Natural killer cell treated with Interleukin-12 subunit alpha and Interleukin-12 subunit beta and Interleukin-15 and Interleukin-18, amount 100 ng/mL, for 72 hours (primary cell): ENCODE data around the gene FCRL6. TPM values are rescaled to one million over a fixed set of nuclear protein-coding genes. Genes with fewer than 3 reads are reported as not detected.

ENCODE experiments used
- ATAC-seq, 2 donors: fragments of 150-1000 bp; cut with Tn5 transposase in 1 of 2; sonication (Bioruptor Pico), chemical (Tn5 transposase) in 1 of 2; 2 replicates each; pipeline ENCODE4 v1.10.0; 2021
- DNase-seq: peaks from one replicate; pipeline ENCODE4 v3.0.0; 2022; ENCODE audit warnings: low spot score
- H3K27ac Mint-ChIP-seq, 2 donors: 1 replicate in 1 of 2; 2 replicates in 1 of 2; pipeline ENCODE4 v1.8.0; 2022; ENCODE audit warnings: mixed read lengths in 2 of 2, mild to moderate bottlenecking in 1 of 2, moderate library complexity in 1 of 2
- H3K27me3 Mint-ChIP-seq, 2 donors: 1 replicate in 1 of 2; 2 replicates in 1 of 2; pipeline ENCODE4 v1.8.0; 2022; ENCODE audit warnings: mixed read lengths in 2 of 2
- H3K36me3 Mint-ChIP-seq: one replicate; pipeline ENCODE4 v1.8.0; 2022; ENCODE audit warnings: mixed read lengths
- H3K4me1 Mint-ChIP-seq, 2 donors: 1 replicate in 1 of 2; 2 replicates in 1 of 2; pipeline ENCODE4 v1.8.0; 2022; ENCODE audit warnings: low read depth in 2 of 2, mixed read lengths in 2 of 2, mild to moderate bottlenecking in 1 of 2
- H3K4me3 Mint-ChIP-seq: one replicate; pipeline ENCODE4 v1.8.0; 2022; ENCODE audit warnings: mixed read lengths
- H3K9me3 Mint-ChIP-seq: 2 replicates; pipeline ENCODE4 v1.8.0; 2022; ENCODE audit warnings: mixed read lengths
- total RNA-seq, 2 donors: library from RNA; stranded (reverse); gene quantifications; one replicate each; pipeline ENCODE4 v1.2.3, GENCODE V29; 2022

The FCRL6 gene
- total RNA-seq, 2 donors from 2014 or later, result 0.81 TPM; not detected in 1

DNA sequence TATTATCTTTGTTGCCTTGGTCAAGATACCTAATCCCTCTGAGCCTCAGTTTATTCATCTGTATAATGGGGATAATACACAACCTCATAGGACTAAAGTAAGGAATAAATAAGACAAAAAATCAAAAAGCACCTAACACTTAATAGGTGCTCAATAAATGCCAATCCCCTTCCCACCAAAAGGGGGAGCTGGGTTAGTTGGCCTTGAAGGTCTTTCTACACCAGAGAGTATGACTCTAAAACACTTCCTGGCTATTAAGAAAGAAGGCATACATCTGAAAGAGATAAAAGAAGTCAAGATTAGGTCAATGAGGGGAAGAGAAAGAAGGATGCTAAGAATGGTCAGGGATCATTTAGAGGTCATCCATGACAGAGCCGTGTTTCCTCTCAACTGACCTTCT is 49.2 kb downstream of the FCRL6 start:
- Mint-ChIP-seq H3K4me3 (no peak overlapping the region), H3K27ac (no peak overlapping the region)
- ATAC-seq, result no peak

GRCh38 chr1:159853417-159854115 is 51.4 kb downstream of the FCRL6 start:
- H3K4me3 Mint-ChIP-seq, result peak overlapping the region; percentile 73
- no peak for DNase-seq
- H3K9me3 Mint-ChIP-seq, result no peaks in the 10 kb centered on the region

More for the DNA sequence above, 49.2 kb downstream of the FCRL6 start:
- H3K36me3 Mint-ChIP-seq, result no peaks in the 10 kb centered on the region
- H3K4me1 Mint-ChIP-seq, result peaks cover 13 to 17% of the 10 kb centered on the region in 2 donors
- peaks cover 0 to 6% of the 10 kb centered on the region in 2 donors for H3K27me3 Mint-ChIP-seq
- no peaks in the 10 kb centered on the region for H3K9me3 Mint-ChIP-seq
- no peak for DNase-seq

GRCh38 chr1:159854116-159854692 is 52.0 kb downstream of the FCRL6 start:
- DNase-seq (no peak), ATAC-seq (peak in 1 of 2 donors; percentile 13)
- H3K27me3 Mint-ChIP-seq, result no peaks in the 10 kb centered on the region
- peaks cover 13% of the 10 kb centered on the region in 2 donors for H3K4me1 Mint-ChIP-seq
- H3K27ac Mint-ChIP-seq, result no peak overlapping the region
- H3K9me3 Mint-ChIP-seq, result no peaks in the 10 kb centered on the region
- no peaks in the 10 kb centered on the region for H3K36me3 Mint-ChIP-seq
- peak overlapping the region; percentile 73 for H3K4me3 Mint-ChIP-seq

More at GRCh38 chr1:159853417-159854115, 51.4 kb downstream of the FCRL6 start:
- no peak for ATAC-seq
- H3K27me3 Mint-ChIP-seq, result no peaks in the 10 kb centered on the region
- H3K4me1 Mint-ChIP-seq, result peaks cover 13% of the 10 kb centered on the region in 2 donors
- no peaks in the 10 kb centered on the region for H3K36me3 Mint-ChIP-seq
- H3K27ac Mint-ChIP-seq, result no peak overlapping the region

- Mint-ChIP-seq H3K27ac (peak overlapping the region; percentile 2 to 54), H3K4me1 (peaks cover 13% of the 10 kb centered on the region in 2 donors), H3K4me3 (peak overlapping the region; percentile 94), H3K27me3 (no peaks in the 10 kb centered on the region), H3K36me3 (no peaks in the 10 kb centered on the region), H3K9me3 (no peaks in the 10 kb centered on the region)
- ATAC-seq (peak; percentile 95 to 96), DNase-seq (peak; percentile 81)
Measured at GRCh38 chr1:159854693-159855192, 52.6 kb downstream of the FCRL6 start.

GRCh38 chr1:159855709-159856108 is 53.5 kb downstream of the FCRL6 start:
- Mint-ChIP-seq H3K27me3 (no peaks in the 10 kb centered on the region), H3K27ac (peak overlapping the region in 1 of 2 donors; percentile 54), H3K4me1 (peaks cover 10 to 13% of the 10 kb centered on the region in 2 donors), H3K9me3 (no peaks in the 10 kb centered on the region), H3K4me3 (no peak overlapping the region), H3K36me3 (no peaks in the 10 kb centered on the region)
- no peak for DNase-seq
- no peak for ATAC-seq

DNA sequence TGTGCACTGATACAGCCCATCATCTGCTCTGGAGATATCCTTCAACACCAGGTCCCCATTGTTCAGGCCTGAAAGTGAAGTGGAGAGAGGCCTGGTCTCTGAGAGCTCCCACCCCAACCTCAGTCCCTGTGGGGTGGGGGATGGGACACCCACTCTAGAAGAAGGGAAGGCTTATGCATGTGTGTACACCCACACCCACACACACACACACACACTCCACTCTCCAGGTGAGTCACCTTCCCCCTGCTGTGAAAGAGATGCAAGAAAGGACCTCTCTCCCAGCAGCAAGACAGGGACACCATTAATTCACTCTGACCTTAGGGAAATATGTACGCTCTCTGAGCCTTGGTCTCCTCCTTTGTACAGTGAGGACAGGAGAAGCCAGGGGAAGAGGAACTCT is 54.4 kb downstream of the FCRL6 start:
- no peak overlapping the region for H3K27ac Mint-ChIP-seq
- no peaks in the 10 kb centered on the region for H3K9me3 Mint-ChIP-seq
- H3K27me3 Mint-ChIP-seq, result no peaks in the 10 kb centered on the region
- DNase-seq, result no peak
- ATAC-seq, result no peak
- peak overlapping the region; percentile 1 for H3K4me3 Mint-ChIP-seq
- no peaks in the 10 kb centered on the region for H3K36me3 Mint-ChIP-seq
- H3K4me1 Mint-ChIP-seq, result peaks cover 10 to 13% of the 10 kb centered on the region in 2 donors

DNA sequence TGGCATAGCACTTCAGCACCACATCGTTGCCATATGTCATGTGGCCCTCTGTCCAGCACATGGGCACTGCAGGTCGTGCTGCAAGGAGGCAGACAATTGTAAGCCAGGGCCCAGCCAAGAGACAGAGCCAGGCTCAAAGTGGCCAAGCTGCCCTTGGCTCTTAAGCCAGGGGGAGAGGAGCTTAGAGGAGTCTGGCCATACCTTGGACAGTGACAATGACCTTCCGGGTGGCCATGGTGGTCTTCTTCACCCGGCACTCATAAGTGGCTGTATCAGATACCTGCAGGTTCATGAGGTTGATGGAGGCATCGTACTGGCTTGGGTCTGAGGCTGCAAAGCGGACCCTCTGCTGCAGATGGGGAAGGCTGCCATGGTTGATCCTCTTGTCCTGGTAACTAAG is 55.7 kb downstream of the FCRL6 start:
- Mint-ChIP-seq H3K36me3 (no peaks in the 10 kb centered on the region), H3K9me3 (no peaks in the 10 kb centered on the region), H3K27ac (no peak overlapping the region), H3K4me1 (peaks cover 10 to 13% of the 10 kb centered on the region in 2 donors), H3K4me3 (no peak overlapping the region), H3K27me3 (peaks cover 0 to 2% of the 10 kb centered on the region in 2 donors)
- DNase-seq (no peak), ATAC-seq (no peak)

DNA sequence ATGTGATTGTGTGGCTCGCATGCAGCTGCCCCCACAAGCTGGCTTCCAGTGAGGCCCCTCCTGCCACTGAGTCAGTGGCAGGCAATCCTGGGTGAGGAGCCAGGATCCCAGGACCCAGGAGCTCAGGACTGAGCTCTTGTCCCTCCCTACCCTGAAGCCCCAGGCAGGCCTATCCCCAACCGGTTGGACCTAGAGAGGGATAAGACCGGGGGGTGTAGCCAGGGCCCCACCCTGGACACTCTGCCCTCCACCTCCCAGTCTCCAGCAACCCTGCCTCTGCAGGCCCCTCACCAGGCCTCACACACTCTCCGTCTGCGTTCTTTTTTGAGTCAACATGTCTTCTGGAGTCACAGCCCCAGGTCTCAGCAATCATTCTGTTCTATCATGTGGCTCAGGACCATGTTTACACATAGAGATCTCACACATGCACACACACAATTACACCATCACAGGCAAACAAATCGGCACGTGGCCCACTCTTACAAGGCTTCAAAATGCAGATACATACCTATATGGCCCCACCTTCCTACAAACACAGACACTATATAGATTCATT is 57.7 kb downstream of the FCRL6 start:
- DNase-seq (no peak), ATAC-seq (no peak)
- Mint-ChIP-seq H3K4me1 (peaks cover 5 to 6% of the 10 kb centered on the region in 2 donors), H3K27me3 (peaks cover 0 to 6% of the 10 kb centered on the region in 2 donors), H3K36me3 (no peaks in the 10 kb centered on the region), H3K4me3 (no peak overlapping the region), H3K27ac (no peak overlapping the region), H3K9me3 (no peaks in the 10 kb centered on the region)

GRCh38 chr1:159860456-159860855 is 58.3 kb downstream of the FCRL6 start:
- no peak overlapping the region for H3K4me3 Mint-ChIP-seq
- H3K36me3 Mint-ChIP-seq, result no peaks in the 10 kb centered on the region
- peaks cover 0 to under 1% of the 10 kb centered on the region in 2 donors for H3K4me1 Mint-ChIP-seq
- H3K27me3 Mint-ChIP-seq, result peaks cover 0 to 8% of the 10 kb centered on the region in 2 donors
- no peaks in the 10 kb centered on the region for H3K9me3 Mint-ChIP-seq
- DNase-seq (no peak), ATAC-seq (no peak)
- H3K27ac Mint-ChIP-seq, result no peak overlapping the region

DNA sequence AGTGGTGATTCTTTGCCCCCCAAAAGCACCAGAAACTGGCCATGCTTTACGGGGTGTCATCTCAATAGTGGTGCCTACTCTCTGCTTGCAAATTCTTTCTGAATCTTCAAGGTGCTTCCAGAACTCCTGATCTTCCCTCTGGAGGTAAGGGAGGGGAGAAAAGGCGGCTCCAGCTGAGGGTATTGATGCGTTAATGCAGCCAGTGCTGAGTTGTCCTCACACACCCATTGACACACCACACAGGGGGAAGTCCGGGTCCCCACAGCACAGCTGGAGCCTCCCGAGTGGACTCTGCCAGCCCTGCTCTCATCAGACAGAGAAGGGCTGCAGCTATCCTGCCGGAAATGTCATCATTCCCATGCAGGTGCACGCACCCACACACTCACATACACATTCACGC is 59.1 kb downstream of the FCRL6 start:
- DNase-seq (no peak), ATAC-seq (no peak)
- H3K9me3 Mint-ChIP-seq, result no peaks in the 10 kb centered on the region
- H3K27ac Mint-ChIP-seq, result no peak overlapping the region
- H3K4me1 Mint-ChIP-seq, result peaks cover 1 to 2% of the 10 kb centered on the region in 2 donors
- H3K4me3 Mint-ChIP-seq, result no peak overlapping the region
- no peaks in the 10 kb centered on the region for H3K36me3 Mint-ChIP-seq
- peaks cover 0 to 13% of the 10 kb centered on the region in 2 donors for H3K27me3 Mint-ChIP-seq

GRCh38 chr1:159862031-159862430 is 59.9 kb downstream of the FCRL6 start:
- no peak for DNase-seq
- no peaks in the 10 kb centered on the region for H3K36me3 Mint-ChIP-seq
- peaks cover 0 to 18% of the 10 kb centered on the region in 2 donors for H3K27me3 Mint-ChIP-seq
- no peak overlapping the region for H3K4me3 Mint-ChIP-seq
- peaks cover 8% of the 10 kb centered on the region in 2 donors for H3K4me1 Mint-ChIP-seq
- H3K9me3 Mint-ChIP-seq, result no peaks in the 10 kb centered on the region
- no peak for ATAC-seq
- H3K27ac Mint-ChIP-seq, result no peak overlapping the region

DNA sequence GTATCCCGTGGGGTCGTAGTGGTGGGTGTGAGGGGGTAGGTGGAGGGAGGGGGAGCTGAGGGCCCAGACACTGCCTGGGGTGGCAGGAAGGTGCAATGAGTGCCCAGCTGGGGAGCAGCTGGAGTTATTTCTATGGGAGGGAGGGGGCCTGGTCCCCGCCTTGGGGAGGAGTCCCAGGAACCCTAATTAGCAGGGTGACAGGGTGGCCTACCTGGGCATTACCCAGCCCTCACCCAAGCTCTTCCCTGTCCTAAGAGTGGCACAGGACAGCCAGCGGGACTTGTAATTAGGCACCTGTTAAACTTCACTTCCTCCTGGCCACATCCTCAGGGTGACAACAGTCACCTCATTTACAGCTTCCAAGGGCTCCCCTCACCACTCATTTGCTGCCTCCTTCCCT is 60.4 kb downstream of the FCRL6 start, which contains the start of gene VSIG8:
Gene VSIG8, minus strand, starts transcription at position 101 of the 400 bp plus-strand sequence. CDS start 136 bp downstream, outside the sequence.
- Mint-ChIP-seq H3K4me1 (peaks cover 9 to 10% of the 10 kb centered on the region in 2 donors), H3K27ac (no peak within 1 kb of the TSS), H3K27me3 (peaks cover 0 to 20% of the 10 kb centered on the region in 2 donors), H3K36me3 (no peaks in the 10 kb centered on the region), H3K9me3 (no peaks in the 10 kb centered on the region), H3K4me3 (no peak within 1 kb of the TSS)
- ATAC-seq (no peak), DNase-seq (no peak)

DNA sequence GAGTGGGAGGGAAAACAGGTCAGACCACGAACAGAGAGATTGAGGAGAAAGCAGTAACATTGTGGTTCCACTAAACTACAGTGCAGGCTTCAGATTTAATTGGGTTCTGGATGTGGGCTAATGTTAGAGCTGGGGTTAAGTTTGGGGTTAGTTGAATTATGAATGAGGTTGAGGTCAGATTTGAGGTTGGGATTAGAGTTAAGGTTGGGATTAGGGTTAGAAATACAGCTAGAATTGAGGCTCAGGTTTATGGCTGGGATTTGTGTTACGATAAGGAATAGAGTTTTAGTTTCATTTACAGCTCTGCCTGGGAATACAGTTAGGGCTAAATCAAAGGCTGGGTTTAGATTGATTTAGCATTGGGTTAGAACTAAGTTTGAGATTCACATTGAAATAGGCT is 62.1 kb downstream of the FCRL6 start:
- no peak for DNase-seq
- Mint-ChIP-seq H3K27ac (no peak overlapping the region), H3K36me3 (no peaks in the 10 kb centered on the region)

More for the DNA sequence above, 62.1 kb downstream of the FCRL6 start:
- no peak overlapping the region for H3K4me3 Mint-ChIP-seq
- H3K4me1 Mint-ChIP-seq, result peaks cover 13 to 14% of the 10 kb centered on the region in 2 donors
- ATAC-seq, result no peak
- H3K27me3 Mint-ChIP-seq, result peaks cover 0 to 20% of the 10 kb centered on the region in 2 donors
- H3K9me3 Mint-ChIP-seq, result no peaks in the 10 kb centered on the region
